HG02973 (cell line): Measurements from ENCODE around the gene SCMH1.

Source experiments
- ATAC-seq: cut with Tn5 transposase; IDR thresholded peaks from one replicate; pipeline ENCODE4 v1.9.1; 2021; ENCODE audit warnings: moderate library complexity; ENCODE audit not compliant: unreplicated experiment

Gene SCMH1

DNA sequence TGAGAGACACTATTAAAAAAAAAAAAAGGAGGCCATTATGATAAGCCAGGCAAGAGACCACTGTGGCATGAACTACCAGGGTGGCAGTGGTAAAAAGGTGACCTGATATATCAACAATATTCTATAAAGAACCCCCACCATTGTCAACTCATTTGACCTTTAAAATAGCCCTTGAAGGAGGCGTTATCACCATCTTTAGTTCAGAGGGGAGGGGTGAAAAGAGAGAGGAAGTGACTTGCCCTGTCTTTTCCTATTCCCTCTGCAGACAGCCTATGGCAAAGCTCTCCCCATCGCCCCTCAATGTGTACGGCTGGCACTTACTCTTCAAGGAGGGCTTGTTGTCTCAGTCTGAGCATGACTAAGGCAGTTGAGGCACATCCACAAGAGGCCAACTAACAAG is 208.8 kb downstream of the SCMH1 start:
- ATAC-seq = no peak

DNA sequence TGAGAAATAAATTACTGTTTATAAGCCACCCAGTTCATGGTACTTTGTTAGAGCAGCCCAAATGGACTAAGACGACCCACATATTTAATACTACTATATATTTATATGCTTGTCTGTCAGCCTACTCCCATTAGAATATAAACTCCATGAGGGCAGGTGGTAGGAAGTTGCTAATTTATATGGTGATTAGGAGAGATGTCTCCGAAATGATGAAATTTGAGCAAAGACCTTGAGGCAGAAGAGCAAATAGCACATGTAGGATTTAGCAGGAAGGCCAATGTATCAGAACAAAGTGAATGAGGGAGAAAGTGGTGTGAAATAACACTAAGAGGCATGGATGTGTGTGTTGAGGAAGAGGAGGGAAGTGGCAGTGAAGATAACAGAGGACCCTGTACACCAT is 210.0 kb downstream of the SCMH1 start:
- no peak for ATAC-seq

GRCh38 chr1:41030872-41031616 is 211.1 kb downstream of the SCMH1 start:
- no peak for ATAC-seq

DNA sequence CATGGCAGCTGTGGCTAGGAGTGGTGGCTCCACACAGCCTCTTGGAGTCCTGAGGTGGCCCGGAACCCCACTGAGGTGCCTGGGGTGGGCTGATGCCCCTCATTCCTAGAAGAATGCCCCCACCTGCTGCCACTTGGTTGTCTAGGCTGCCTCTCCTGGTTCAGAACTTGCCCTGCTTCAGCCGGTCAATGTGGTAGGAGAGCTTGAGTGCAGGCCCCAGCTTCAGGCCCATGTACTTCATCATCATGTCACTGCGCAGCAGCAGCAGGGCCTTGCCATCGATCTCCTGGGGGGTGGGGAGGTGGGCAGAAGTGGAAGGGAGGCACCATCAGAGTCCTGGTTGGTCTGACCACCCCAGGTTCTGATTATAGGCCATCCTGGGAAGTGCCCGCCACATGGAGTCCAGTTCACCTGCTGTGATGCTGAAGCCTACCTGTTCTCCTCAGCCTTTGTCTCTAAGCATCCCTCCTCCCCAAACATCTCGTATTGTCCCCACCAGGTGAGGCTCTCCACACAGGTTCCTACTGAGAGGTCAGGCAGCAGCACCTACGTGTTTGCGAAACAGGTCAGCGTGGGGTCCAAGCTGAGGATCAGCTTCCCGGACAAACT is 214.0 kb downstream of the SCMH1 start:
- ATAC-seq = no peak

- no peak for ATAC-seq
These were observed 215.9 kb downstream of the SCMH1 start for GRCh38 chr1:41025979-41026819.

GRCh38 chr1:41024953-41025352 is 217.2 kb downstream of the SCMH1 start:
- no peak for ATAC-seq

DNA sequence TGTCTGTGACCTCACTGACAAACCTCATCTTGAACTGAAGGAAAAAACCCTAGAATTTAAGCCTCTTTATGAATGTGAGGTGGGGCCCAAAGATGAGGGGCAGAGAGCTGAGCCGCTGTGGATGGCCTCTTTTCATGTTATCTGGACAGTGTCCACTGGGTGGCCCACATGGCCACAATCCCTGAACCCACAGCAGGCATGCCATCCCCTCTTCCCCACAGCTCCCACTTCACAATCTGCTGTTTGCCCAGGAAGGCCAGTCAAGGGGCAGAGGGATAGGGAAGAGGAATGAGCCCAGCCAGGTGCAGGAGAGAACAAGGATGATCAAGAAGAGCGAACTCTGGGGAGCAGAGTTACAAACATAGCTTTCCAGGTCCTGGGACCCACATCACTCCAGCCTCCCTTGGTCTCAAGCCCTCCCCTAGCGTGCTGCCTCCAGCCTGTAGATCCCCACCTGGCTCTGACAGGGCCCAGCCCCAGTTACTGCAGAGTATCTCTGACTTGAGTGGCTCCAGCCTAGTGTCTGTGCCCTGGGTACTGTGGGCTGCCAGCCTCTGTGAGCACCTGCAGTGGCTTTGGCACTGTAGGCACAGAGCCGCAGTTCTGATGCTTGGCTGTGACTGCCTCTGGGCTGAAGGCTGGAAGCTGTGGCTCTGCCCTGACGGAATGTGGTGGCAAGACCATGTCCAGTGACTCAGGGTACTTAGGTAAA is 218.7 kb downstream of the SCMH1 start:
- no peak for ATAC-seq

DNA sequence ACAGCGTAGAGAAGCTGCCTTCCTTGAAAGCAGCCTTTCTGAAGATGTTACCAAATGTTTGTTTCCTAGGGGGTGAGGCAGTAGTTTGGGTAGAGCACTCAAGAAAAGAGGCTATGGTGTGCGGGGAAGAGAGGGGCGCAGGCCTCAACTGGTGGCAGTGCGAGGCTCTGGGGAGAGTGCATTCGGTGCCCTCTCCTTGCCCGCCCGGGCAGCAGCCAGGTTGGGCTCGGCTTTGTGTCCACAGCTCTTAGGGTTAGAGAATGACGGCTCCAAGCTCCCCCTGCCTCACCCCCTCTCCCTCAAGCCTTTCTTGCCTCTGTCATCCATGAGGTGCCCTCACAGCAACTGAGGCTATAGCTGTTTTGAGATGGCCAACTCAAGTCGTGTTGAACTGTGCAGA is 219.7 kb downstream of the SCMH1 start:
- no peak for ATAC-seq

DNA sequence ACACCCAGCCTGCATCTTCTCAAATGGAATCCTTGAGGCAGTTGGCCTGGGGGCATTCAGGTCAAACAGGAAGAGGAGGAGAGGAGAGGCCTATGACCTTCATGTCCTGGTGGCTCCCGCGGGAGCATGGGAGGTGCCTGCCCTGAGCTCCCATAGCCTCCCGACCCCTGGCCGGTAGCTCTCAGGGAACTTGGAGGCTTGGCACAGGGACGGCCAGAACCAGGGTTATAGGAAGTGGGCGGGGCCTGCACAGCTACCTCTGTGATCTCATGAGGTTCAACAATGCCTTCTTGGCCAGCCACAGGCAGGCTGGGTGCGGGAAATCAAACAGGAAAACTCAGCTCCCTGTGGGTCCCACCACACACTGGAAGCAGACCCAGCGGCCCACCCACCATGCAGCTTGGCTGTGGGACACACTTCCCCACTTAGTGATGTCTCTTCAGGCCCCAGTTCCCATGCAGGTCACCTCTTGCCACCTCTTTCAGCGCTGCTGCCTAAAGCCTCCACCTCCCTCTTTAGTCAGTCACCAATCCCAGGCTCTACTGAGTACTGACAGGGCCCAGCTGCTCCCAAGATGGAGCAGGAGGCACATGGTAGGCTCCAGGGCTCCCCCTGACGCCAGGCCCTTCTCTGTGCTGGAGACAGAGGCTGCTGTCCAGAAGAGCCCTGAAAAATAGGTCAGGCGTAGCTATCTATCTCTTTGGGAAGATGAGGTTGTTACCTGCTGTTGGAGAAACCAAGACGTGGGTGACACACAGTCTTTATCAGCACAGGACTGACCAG is 220.4 kb downstream of the SCMH1 start, which contains the start of gene SLFNL1:
TSS of gene SLFNL1 (minus strand) at position 200 of the 783 bp plus-strand sequence. CDS start 1,065 bp downstream, outside the sequence.
- ATAC-seq = no peak

DNA sequence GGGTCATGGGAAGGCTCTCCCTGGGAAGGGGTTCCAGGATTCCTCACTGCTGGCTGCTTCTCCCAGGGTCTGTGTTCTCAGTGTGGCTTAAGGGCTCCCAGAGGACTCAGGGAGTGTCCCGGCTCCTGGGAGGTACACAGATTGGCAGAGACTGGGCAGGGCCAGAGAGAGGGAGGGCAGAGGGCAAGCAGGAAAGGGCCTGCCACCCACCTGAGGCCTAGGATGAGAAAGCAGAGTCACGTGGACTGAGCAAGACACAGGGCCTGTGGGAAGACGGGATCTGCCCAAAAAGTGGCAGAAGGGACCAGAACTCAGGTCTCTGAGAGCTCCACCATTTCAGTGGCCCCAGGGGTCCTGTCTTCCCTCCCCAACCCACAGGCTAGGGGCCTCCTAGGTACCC is 221.5 kb downstream of the SCMH1 start:
- no peak for ATAC-seq

DNA sequence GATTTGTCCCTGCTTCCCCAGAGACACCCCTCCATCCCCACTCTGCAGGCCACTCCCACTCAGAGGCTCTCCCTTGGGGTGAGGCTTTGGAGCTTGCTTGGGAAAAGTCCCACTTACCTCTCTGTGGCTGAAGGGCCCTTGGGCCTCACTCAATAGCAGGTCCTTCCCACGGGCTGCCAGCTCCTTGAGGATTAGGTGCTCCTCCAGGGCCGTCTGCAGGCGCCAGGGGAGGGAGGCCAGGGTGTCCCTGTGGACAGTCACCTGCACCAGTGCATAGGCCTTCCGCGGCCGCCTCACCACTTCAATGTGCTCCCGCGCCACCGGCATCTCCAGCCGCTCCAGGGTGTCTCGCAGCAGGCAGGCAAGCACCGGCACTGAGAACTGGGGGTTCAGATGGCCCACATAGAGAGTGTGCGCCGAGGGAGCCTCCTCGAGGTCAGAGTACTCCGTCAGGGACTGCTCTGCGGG is 222.0 kb downstream of the SCMH1 start:
- ATAC-seq = no peak

- ATAC-seq = no peak
These were observed 222.8 kb downstream of the SCMH1 start for GRCh38 chr1:41019353-41019745.

- no peak for ATAC-seq
These were observed 224.1 kb downstream of the SCMH1 start for GRCh38 chr1:41018018-41018410.

GRCh38 chr1:41017141-41018017 is 224.7 kb downstream of the SCMH1 start:
- no peak for ATAC-seq

DNA sequence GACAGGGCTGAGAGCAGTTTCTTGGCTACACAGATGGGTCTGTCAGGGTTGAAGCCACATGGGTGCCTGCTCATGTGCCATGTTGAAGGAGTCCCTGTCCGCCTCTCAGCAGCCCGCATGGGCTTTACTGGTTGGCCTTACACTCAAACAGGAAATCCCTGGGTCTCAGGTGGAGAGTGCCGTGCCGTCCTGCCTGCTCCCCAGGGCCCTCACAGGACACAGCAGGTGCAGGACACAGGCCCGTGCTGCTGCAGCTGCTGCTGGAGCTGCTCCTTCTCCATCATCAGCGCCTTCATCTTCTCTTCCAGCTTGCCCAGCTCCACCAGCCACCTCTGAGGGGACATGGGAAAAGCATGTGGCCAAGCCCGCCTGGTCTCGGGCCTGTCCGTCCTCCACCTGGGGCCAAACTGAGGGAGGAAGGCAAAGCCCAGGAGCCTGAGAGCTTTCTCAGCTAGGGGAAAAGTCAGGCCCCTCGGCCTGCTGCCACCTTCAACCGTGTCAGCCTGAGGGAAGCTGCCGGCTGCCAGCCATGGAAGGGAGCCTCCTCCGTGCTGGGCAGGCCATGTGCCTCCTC is 226.1 kb downstream of the SCMH1 start:
- no peak for ATAC-seq

DNA sequence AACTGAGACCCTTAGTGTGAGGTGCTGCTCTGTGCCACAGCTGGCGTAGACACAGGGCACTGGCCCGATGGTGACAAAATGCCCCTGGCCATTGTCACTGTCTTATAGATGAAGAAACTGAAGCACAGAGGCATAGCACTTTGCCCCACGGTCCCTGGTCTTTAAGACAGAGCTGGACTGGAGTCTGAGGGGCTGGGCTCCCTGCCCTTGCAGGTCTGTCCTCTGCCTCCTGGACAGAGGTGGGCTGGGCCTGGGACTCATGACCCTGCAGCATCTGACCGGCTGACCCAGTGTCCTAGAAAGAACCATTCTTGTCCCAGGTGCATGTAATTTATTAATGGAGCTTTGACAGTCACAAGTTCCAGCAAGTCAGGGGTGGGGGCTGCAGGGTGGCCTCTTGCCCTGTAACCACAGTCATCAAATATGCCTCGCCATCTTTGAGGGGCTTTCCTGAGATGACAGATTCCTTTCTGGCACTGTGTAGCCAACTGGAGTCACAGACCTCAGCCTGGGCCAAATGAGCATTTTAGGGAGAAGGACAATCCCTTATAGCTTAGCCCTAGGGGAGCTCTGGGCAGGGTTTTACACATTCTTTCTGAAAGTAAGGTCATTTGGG is 226.7 kb downstream of the SCMH1 start:
- ATAC-seq = no peak

DNA sequence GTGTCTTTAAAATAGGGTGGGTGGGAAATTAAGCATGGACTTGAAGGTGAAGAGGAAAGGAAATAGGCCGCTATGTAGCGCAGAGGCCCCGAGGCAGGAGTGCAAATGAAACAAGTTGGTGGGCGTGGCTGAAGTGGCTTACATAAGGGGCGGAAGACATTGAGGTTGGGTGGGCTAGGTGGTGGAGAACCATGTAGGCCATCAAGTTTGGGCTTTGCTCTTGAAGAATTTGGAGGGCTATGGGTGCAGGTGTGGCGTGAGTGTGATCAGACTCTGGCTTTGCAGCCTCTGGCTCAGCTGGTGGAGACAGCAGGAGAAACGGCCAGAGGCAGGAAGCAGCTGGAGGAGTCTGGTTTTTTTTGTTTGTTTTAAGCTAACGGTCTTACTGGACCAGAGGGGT is 227.2 kb downstream of the SCMH1 start:
- ATAC-seq = no peak

GRCh38 chr1:41013796-41014195 is 228.3 kb downstream of the SCMH1 start:
- no peak for ATAC-seq
